GM12801 (cell line): Measurements from ENCODE around the gene SLC43A2.

Source experiments
- TF ChIP-seq, protein P1 (sequence below): IDR thresholded peaks from one replicate; pipeline ENCODE4 v1.5.1; 2011; ENCODE audit warnings: control low read depth; ENCODE audit not compliant: insufficient read length; ENCODE audit errors: extremely low read depth

The SLC43A2 gene

DNA sequence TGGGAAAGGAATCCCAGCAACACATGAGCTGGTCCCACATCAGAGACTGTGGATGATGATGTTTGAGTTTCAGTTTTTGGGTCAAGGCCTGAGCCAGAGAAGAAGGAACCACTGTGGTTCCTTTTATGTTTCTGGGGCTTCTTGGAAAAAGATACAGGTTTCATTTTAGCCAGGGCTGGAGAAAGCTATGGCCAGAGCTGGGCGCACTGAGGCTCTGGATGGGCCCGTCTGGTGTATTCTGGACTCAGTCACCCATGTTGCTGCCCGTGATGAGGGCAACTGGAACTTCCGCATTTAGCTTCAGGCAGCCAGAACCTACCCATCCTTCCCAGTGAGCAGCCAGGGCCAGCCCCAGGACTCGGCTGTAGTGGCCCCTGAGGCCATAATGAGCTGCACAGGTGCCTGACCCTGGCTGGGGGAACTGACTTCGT lies 51.0 kb downstream of the SLC43A2 start:
- TF ChIP-seq, protein P1, sequence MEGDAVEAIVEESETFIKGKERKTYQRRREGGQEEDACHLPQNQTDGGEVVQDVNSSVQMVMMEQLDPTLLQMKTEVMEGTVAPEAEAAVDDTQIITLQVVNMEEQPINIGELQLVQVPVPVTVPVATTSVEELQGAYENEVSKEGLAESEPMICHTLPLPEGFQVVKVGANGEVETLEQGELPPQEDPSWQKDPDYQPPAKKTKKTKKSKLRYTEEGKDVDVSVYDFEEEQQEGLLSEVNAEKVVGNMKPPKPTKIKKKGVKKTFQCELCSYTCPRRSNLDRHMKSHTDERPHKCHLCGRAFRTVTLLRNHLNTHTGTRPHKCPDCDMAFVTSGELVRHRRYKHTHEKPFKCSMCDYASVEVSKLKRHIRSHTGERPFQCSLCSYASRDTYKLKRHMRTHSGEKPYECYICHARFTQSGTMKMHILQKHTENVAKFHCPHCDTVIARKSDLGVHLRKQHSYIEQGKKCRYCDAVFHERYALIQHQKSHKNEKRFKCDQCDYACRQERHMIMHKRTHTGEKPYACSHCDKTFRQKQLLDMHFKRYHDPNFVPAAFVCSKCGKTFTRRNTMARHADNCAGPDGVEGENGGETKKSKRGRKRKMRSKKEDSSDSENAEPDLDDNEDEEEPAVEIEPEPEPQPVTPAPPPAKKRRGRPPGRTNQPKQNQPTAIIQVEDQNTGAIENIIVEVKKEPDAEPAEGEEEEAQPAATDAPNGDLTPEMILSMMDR = no peak

GRCh38 chr17:1577182-1577581 lies 51.5 kb downstream of the SLC43A2 start:
- TF ChIP-seq, protein P1 = no peak

DNA sequence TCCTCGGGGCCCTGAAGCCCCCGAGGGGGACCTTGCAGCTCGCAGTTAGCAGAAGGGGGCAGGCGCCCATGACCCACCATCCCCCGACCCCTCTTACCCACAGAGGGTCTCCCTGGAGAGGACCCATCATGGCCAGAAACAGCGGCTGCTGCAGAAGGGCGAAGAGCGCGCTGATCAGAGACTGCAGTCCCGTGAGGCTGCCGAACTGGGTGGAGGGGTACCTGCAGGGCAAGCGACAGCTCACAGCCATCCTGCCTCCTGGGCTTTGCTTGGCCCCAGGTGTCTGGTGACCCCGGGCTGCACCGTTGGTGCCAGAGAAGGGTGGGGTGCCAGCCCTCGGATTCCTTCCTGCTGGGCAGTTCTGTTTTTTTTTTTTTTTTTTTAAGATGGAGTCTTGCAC lies 52.1 kb downstream of the SLC43A2 start:
- TF ChIP-seq, protein P1 = no peak

GRCh38 chr17:1574697-1575471 lies 53.8 kb downstream of the SLC43A2 start:
- TF ChIP-seq, protein P1 = no peak

DNA sequence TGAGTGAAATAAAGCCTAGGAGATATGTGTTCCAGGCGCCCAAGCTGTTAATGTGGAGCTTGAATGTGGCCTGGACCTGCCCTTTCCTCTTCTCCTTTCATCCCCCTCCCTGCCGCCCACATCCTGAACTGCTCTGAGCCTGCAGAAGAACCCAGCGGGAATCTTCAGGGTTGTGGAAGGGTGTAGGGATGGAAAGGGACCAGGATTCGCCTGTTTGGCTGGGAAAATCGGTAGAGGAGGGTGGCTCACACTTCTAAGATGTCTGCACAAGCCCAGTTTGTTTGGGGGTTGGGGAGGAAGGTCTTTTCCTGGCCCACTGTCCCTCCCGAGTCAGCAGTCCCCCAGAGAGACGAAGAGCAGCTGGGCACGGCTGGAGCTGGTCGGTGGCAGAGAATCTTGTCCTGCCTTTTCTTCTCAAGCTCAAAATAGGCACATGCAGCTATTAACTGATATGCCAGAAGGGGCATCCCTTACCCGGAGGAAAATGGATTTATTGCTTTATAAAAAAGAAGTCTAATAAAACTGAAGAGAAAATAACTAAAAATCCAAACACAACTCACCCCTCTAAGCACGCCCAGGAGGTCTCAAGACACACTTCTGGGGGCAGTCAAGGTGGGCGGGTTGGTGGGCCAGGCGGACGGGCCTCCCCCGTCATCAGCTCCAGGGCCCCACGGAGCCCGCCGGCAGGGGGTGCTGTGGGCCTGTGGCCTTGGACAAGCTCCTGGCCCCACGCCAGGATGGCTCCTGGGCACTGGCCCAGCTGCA lies 54.5 kb downstream of the SLC43A2 start:
- TF ChIP-seq, protein P1 = no peak

DNA sequence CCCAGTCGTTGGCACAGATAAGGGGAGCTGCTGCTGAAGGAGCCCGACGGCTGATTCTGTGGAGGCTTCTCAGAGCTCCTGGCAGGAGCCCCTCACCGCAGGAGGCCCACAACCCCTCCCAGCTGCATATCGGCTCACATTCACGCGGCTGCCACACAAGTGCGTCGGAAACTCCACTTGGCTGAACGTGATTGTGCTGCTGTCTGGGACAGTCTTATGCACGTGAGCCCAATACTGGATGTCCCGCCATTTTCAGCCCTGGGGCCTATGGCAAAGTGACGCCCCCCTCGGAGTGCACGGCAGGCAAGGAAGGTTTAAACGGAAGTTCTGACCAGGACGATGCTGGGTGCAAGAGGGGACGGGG lies 57.3 kb downstream of the SLC43A2 start:
- TF ChIP-seq, protein P1 = no peak

DNA sequence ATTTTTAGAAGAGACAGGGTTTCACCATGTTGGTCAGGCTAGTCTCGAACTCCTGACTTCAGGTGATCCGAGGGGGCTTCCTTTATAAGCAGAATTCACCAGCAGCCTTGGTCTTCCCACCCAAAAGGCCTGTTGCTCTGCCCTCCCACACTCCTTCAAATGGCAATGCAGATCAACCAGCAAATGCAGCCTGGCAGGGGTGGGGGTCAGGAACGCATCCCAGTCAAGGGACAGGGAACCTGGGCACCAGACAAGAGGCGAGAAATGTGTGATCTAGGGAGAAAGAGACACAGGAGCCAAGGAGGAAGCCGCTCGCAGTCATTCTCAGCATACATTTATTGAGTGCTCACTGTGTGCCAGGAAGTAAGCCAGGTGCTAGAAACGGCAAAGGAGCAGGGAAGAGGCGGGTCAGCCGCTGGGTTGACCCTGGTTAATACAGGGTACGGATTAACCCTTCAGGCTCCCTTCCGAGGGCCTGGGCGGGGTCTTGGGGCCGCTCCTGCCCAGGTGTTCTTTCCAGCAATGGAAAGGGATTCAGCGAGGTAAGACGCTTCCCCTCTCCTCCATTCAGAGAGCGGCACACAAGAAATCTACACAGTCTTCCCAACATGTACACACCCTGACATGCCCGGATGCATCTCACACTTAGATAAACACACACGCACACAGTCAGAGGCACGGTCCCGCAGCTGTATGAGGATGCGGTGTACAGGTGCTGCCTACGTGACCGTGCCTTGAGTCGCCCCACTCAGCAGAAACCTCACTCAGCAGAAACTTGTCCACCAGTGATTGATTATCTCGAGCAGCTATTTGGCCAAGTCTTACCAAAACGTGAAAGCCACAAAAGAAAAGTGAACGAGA lies 59.5 kb downstream of the SLC43A2 start:
- TF ChIP-seq, protein P1 = no peak
